Gastrocnemius medialis (tissue), 4 donors: ENCODE measurements around the gene AMY1C.
"Not testable (repeated sequence)": the region's sequence is repeated elsewhere in the genome, so short reads cannot be mapped to it uniquely, and the experiment has no call there.

Source experiments
- POLR2A ChIP-seq, 2 donors: fragments of 450-650 bp; IDR thresholded peaks; one replicate each; pipeline ENCODE4 v1.6.1; 2017; ENCODE audit warnings: antibody characterized with exemption in 2 of 2, mild to moderate bottlenecking in 2 of 2, moderate library complexity in 2 of 2
- TF ChIP-seq, protein P1 (sequence below), 5 experiments: fragments of 450-650 bp in 3 of 5; fragments of 200-600 bp in 2 of 5; sonication (generic) in 2 of 5; IDR thresholded peaks in 4 of 5; conservative IDR thresholded peaks in 1 of 5; 1 replicate in 4 of 5; 2 replicates in 1 of 5; pipeline ENCODE4 v1.5.1; 2016 to 2019; ENCODE audit warnings: antibody characterized with exemption in 5 of 5, mild to moderate bottlenecking in 3 of 5, moderate library complexity in 3 of 5

DNA sequence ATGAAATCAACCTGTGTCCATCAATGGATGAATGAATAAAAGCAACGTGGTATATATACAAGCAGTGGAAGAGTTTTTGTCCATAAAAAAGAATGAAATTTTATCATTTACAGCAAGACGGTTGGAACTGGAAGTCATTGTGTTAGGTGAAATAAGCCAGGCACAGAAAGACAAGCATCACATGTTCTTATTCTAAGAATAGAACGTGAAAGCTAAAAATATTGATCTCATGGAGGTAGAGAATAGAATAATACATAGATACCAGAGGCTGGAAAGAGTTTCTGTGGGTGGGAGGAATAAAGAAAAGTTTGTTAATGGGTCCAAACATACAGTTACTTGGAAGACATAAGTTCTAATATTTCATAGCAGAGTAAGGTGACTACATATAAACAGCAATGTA, 39.3 kb upstream of the AMY1C start:
- TF ChIP-seq, protein P1, sequence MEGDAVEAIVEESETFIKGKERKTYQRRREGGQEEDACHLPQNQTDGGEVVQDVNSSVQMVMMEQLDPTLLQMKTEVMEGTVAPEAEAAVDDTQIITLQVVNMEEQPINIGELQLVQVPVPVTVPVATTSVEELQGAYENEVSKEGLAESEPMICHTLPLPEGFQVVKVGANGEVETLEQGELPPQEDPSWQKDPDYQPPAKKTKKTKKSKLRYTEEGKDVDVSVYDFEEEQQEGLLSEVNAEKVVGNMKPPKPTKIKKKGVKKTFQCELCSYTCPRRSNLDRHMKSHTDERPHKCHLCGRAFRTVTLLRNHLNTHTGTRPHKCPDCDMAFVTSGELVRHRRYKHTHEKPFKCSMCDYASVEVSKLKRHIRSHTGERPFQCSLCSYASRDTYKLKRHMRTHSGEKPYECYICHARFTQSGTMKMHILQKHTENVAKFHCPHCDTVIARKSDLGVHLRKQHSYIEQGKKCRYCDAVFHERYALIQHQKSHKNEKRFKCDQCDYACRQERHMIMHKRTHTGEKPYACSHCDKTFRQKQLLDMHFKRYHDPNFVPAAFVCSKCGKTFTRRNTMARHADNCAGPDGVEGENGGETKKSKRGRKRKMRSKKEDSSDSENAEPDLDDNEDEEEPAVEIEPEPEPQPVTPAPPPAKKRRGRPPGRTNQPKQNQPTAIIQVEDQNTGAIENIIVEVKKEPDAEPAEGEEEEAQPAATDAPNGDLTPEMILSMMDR (IDR thresholded peaks at IDR 0.05 in 4 of 5, conservative IDR thresholded peaks at IDR 0.05 in 1 of 5) = not testable (repeated sequence)
- TF ChIP-seq POLR2A (IDR thresholded peaks at IDR 0.05) = not testable (repeated sequence)
